SK-N-MC (cell line): ENCODE measurements around the gene FNTB.

Experiments
- EZH2 ChIP-seq: fragments of 200-600 bp; sonication (generic); IDR thresholded peaks from one replicate; pipeline ENCODE4 v1.6.1; 2017; ENCODE audit warnings: antibody characterized with exemption
- FOXP2 ChIP-seq: optimal IDR thresholded peaks from 2 replicates; pipeline ENCODE3; 2011; ENCODE audit warnings: mild to moderate bottlenecking, moderate library complexity; ENCODE audit not compliant: insufficient read depth; ENCODE audit errors: extremely low read length, control extremely low read depth
- POLR2AphosphoS5 ChIP-seq: IDR thresholded peaks from 2 replicates; pipeline ENCODE4 v1.6.1; 2012; ENCODE audit warnings: mild to moderate bottlenecking, low read depth, low read length, borderline replicate concordance

GRCh38 chr14:65016471-65016870 lies 29.8 kb downstream of the FNTB start:
- no peak for TF ChIP-seq EZH2
- TF ChIP-seq POLR2AphosphoS5, result no peak
- TF ChIP-seq FOXP2, result no peak
